ENCODE results near the gene KRTAP5-1.
A peak's percentile ranks its signal among the peaks of the same experiment; 100 is the strongest.

The KRTAP5-1 gene

DNA sequence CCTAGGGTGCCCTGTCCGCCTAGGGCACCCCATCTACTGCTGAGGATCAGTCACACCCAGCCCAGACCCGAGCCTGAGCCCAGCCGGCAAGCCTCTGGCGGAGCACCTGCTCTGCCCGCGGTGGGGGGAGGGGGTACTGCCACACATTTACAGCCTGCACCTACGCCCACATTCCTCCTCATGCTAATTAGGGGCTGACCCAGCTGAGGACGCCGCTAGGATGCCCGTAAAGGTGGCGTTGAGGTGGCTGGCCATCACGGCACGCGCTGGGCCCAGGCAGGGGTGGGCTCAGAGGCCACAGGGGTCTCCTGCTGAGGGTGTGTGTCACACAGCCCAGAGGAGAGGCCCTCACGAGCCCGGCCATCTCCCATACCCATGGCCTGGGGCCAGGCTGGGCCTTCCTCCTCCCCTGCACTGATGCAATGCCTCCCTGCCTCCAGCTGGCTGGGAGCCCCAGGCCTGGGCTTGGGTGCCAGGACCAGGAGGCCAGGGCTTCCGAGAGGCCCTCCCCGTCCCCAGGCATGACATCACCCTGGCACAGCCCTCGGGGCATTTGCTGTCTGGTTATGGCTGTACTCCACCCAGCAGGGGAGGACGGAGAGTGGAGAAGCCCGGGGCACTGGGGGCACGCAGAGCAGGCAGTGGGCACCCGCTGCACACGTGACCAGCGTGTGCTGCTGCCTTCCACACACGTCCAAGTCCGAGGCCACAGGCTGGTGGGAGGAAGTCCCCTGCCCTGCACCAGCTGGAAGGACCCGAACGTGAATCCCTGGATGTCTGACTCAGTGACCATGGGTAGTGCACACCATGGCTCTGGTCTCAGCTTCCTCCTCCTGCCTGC is 25.8 kb downstream of the KRTAP5-1 start:
- DNase-seq (ENCODE audit: low spot score) = no peak

DNA sequence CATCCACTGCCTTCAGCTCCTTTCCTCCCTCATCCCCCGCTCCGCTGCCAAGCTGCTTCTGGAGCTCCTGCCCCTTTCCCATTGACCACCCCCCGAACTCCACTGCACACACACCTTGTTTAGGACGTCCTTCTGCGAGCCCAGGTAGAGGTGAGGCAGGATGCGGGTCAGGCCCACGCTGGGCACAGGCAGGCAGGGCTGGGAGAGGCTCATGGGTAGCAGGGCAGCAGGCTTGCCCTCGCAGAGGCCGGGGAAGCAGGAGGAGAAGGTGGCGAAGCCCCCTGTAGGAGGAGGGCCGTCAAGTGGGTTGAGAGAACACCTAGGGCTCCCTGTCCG is 26.3 kb downstream of the KRTAP5-1 start:
- DNase-seq (ENCODE audit: low spot score) = no peak

DNA sequence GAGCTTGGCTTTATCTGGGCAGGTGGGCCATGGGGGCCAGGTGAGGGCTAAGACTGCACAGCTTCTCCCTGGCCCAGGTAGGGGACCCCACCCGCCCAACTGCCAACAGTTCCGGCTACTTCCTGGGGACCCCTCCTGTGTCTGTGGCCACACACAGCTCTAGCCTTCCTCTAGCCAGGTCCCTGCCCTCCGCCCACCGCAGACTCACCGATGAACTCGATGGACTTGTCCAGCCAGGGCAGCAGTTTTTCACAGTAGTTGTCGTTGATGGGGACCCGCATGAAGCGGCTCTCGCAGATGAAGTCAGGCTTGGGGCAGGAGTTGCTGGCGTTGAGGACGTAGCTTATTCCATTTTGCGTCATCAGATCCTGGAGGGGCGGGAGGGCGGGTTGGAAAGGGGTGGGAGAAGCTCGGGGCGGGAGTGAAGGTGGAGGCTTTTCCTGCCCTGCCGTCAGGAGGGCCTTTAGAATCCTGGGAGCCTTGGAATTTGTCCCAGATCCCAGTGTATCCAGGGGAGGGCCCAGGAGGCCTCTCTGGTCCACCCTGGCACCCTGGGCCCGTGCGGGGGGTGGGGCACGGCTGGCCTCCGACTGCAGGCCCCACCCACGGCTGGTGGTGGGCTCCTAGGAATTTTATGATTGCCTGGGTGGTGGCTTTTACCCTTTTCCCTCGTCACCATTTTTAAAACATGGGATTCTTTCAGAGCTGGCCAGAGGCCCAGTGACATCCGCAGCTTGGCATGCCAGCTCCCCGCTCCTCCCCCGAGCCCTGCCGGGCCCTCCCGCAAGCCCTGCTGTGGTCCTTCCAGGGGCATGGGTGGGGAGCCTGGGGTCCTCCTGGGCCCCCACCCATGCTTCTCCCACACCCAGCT is 26.9 kb downstream of the KRTAP5-1 start:
- DNase-seq (ENCODE audit: low spot score) = no peak

DNA sequence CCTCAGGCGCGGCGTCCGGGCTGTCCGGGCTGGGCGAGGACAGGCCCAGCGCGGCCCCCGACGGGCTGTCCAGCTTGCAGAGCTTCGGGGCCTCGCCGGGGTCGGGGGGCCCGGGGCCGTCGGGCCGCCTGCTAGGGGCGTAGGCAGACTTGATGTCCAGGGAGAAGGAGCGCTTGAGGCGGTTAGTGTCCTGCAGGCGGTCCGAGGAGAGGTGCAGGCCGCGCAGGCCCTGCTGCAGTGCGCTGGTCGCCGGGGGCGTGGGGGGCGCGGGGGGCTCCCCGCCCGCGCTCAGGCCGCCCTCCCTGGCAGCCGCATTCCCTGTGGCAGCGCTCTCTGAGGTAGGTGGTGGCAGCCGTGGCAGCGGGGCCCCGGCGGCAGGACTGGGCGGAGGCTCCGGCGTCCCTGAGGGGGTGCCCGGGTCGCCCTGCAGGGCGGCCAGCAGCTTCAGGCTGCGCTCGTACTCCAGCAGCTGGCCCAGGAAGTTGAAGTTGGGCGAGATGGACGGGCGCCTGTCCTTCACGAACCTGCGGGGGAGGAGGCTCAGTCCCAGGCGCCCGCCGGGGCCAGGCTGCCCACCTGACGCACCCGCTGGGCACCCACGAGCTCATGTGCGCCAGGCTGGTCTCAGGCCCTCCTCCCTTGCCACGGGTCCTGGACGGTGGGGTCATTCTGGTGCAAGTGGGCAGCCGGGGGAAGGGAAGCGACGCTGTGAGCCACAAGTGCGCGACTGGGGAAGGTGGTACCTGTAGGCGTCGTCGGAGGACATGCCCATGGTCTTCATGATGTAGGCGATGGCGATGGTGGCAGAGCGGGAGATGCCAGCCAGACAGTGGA is 27.8 kb downstream of the KRTAP5-1 start:
- no peak for DNase-seq (ENCODE audit: low spot score)

DNA sequence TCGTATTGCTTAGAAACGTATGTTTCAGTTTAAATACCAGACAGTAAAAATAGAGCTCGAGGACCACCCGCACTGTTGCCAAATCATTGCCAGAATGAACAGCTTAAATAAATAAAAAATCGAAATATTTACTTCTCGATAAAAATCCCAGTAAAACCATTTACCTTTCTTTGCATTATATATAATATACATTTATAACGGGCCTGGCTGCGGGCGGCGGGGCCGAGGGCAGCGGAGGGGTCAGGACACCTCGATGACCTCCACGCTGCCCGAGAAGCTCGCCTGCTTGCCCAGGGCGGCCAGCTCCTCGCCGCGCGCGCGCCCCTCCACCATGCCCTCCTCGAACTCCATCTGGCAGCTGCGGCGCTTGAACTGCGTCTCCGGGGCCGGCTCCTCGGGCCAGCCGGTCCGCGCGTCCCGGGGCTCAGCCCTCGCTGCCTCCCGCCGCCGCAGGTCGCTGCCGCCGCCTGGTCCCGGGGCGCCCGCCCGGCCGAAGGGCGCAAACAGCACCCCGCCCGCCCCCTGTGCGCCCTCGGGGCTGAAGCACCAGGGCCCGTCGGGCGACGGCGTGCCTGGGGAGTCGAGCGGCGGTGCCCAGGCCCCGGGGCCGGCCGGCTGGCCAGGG is 28.7 kb downstream of the KRTAP5-1 start:
- DNase-seq (ENCODE audit: low spot score) = no peak

DNA sequence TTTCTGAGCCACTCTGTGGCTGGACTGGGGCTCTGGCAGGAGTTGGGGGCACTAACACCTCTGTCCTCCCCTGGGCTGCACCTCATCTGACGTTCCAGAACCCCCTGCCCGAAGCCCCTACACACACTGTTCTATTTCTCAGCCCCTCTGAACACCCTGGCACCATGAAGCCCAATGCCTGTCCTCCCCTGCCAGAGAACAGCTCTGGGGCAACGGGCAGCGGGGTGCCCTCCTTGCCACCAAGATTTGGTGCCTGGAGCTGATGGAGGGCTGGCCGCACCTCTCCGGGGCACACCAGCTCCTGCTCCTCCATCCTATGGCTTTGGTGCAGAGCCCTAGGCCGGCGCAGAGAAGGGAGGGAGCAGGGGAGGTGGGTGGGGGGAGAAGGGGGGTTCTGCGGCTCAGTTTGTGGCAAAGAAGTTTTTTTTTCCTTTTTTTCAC is 29.4 kb downstream of the KRTAP5-1 start:
- DNase-seq (ENCODE audit: low spot score) = no peak

DNA sequence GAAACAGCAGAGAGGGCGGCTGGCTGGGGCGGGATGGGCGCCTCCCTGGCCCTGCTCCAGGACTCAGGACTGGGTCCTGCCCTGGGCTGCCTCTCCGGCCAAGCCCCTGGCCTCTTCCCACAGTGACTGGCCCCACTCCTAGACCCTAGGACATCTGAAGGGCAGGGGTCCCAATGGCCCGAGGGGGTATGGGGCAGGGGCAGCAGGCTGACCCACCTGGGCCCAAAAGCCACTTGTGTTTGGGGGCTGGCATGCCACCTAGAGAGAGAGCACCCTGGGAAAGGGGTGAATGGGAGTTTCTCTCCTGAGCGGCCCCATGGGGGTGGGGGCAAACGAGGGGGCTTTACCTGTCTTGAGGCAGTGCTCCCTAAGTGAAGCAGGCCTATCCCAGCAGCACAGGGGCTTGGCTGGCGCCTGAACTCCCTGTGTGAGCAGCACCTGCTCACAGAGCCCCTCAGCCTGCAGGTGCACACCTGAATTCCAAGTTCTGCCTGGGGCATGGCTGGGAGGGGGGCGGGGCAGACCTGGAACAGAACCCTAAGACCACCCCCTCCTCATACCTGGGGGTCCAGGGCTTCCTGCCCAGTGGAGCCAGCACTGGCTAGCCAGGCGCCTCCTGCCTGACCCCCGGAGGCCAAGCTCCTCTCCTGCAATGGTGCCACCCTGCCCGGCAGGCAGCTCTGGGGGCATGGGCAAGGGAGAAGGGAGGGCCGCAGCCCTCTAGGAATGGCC is 29.9 kb downstream of the KRTAP5-1 start:
- DNase-seq (ENCODE audit: low spot score) = no peak

DNA sequence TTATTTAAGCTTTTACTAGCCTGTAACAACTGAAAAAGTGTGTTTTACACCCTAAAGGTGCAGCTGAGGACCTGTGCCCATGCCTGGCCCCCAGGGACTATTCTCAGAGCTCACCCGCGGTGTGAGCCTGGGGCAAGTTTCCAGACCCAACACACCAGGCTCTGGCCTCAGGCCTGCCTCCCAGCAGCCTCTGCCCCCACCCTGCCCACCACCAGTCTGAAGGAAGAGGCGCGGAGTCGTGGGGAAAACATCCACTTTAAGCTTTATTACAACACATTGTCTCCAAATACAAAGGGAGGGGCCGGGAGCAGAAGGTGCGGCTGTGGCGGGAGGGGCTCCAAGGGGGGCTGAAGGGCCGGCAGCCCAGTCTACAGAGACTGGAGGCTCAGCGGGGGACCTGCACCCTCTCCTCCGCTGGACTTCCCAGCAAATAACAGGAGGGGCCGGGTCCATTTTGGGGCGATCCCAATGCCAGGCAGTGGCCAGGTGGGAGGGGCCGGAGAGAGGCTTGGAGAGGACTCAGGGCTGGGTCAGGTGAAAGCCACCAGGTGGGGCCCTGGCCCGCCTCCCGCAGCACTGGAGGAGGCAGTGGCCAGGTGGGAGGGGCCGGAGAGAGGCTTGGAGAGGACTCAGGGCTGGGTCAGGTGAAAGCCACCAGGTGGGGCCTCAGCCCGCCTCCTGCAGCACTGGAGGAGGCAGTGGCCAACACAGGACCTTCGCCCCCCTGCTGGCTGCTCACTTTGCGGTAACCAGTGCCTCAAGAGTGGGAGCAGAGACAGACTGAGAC is 31.1 kb downstream of the KRTAP5-1 start:
- no peak for DNase-seq (ENCODE audit: low spot score)

DNA sequence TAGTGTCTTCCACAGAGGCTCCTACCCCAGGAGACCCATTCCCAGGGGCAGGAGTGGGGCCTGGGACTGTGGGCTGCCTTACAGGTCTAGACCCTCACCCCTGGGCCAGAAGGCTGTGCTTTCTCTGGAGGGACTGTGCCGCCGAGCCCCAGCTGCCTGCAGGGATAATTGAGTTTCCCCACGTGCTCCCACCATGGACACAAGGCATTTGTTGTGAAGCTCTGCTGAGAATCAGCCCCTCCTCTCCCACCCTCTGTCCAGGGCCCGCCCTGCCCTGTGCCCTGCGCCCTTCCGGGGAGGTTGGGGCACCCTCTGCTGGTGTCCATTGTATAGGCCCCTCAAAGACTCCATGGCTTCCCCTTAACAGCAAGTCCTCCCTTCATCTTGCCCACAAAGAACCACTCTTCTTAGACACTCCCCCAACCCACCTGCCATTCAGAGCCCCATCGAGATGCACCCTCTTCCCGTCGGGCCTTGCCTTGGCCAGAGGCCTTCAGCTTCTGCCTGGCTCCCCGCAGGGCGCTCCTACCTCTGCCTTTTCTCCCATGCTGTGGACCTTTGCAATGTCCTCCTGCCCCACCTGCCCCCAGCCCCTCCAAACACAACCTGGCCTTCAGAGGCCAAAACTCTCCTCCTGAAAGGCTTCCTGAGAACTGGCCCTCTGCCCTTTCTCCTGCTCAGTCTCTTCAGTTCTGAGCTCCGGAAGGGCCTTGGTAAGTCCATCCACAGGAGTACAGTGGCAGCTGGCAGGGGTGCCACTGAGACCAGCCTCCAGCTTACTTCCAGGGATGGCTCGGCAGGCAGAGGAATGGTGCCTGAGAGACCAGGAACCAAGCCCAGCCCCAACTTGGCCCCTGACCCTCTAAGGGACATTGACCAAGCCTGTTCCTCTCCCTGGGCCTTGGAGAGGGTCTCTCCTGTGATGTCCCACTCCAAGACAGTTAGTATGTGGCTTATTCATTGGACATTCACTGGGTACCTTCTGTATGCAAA is 35.4 kb downstream of the KRTAP5-1 start:
- DNase-seq (ENCODE audit: low spot score) = no peak

DNA sequence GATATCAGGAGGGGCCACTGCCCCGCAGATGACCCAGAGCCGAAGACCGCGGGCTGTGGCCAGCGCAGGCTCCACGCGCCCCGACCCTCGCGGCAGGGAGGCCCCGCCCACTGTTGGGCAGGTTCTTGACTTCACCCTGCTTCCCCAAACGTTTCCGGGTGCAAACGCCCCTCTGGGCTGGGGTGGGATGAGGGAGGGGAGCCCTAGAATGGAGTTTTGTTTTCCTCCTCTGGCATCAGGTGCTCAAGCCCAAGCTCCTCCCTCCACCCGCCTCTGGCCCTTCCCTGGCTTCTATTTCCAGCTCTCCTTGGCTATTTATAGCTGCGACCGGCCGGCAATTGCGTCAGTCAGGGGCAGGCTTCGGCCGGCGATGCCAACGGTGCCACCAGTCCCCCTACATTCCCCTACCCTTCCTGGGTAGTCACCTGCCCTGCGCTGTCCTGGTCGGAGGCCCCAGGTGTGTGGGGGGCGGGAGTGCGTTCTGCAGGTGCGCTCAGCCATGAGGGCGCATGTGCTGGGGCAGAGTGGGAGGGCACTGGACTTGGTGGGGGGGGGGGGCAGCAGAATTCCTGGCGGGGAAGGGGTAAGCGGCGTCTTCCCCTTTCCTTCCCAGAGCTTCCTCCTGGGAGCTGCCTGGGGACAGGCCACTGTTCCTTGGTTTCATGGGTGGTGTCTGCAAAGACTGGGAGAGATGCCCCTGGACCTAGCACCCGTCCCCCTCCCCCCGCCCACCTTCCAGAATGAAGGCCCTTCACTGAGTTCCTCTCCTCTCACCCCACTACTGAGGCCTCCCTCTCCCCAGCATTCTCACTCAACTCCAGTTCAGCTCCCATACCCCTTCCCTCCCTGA is 36.6 kb downstream of the KRTAP5-1 start:
- no peak for DNase-seq (ENCODE audit: low spot score)

DNA sequence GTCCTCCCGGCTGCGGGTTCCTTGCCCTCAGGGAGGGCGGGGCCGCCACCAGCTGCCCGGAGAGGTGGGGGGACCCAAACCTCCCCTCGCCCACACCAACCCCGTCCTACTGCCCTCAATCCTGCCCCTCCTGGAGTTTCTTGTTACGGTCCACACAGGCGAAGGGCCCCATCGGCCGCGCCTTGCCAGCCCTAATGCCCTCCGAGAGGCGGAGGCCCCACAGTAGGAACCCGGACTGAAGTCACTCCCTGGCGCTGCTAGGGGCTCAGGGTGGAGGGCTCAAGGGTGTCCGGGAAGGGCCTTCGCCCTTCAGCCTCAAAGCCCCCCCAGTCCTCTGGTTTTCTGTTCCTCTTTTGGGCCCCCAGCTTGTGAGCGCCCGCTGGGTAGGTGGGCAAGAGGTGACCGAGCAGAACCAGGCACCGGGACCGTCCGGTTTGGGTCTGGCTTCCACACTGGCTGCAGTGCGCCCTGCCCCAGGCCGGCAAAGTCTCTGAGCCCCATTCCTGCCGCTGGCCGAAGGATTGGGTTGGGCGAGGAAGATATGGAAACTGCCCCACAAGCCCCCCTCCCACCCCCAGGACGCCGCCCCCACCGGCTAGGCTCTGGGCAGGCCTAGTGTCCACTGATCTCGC is 37.5 kb downstream of the KRTAP5-1 start:
- DNase-seq (ENCODE audit: low spot score) = no peak

DNA sequence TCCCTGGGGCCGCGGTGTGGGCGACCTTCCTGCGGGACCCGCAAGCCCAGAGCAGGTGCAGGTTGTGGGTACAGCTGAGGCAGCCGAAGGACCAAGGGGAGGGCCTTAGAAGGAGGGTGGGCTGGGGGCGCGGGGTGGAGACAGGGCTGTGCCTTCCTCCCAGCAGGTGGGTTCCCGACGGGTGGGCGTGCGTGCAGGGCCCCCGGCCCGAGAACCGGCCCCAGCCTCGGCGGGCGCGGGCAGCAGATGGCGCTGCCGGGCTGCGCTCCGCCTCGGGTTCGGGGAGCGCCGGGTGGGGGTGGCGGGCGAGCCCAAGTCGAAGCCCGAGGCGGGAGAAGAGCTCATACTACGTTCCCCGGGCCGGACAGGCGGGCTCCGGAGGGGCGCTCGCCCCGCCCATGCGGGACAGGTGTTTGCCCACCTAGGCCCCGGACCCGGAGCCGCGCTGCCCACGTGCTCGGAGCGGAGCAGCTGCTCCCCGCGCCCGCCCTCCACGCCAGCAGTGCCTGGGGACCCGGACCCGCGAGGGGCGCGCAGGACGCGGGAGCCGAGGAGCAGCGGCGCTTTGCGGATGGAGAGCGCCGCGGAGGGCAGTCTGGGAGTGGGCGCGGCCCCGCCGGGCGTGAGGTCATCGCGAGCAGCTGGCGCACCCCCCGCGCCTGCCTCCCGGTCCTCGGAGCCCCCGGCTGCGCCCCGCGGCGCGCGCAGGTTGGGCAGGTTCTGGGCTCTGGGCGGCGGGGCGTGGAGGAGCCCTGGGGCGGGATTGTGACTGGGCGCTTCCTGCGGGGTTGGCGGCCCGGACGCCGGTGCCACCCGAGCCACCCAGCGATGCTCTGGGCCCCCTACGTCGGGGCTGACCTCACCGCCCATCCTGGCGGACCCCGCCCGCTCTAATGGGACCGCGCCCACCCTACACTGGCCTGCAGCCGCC is 38.3 kb downstream of the KRTAP5-1 start:
- DNase-seq (ENCODE audit: low spot score) = peak; percentile 94

DNA sequence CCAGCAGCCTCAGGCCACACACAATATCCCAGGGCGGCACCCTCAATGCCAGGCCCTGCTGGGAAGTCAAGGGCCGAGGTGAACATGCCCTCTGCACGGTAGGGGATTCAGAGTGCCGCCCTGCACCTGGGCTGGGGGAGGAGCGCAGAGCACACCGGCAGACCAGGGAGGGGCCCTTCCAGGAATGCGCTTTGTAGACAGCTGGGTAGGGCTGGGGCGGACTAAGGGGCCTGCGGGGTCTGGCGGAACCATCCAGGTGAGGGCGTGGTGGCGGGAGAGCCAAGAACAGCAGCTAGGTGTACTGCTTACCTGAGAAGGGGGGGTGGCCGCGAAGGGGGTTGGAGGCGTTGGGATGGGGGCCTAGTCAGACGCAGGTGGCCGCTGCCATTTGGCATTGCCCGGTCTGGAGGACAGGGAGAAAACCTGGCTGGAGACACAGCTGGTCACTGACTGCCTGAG is 39.0 kb downstream of the KRTAP5-1 start:
- DNase-seq (ENCODE audit: low spot score) = no peak

DNA sequence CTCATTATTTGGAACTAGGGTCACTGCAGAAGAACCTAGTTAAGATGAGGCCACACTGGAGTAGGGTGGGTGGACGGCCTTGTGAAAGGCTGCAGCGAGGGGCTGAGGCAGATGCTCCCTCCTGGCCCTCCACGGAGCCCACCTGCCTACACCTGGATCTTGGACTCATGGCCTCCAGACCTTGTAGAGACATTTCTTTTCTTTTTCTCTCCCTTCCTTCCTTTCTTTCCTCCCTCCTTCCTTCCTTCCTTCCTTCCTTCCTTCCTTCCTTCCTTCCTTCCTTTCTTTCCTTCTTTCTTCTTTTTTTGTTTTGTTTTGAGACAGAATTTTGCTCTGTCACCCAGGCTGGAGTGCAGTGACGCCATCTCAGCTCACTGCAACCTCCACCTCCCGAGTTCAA is 39.7 kb downstream of the KRTAP5-1 start:
- no peak for DNase-seq (ENCODE audit: low spot score)

DNA sequence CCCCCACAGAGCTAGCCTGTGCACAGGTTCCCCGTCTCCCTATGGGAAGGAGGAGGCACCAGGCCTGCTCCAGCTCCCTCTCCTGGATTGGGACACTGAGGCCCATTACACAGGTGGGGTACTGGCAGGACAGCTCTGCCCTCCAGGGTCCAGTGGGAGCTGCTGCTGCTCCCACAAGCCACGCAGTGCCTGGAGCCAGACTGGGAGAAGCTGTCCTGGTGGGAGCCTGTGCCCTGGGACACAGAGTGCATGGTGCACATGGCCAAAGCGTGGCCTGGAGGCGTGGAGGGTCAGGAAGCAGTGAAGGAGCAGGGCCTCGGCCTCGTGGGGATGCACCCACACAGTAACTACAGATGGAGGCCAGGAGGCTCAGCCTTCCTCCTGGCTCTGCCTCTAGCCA is 40.5 kb downstream of the KRTAP5-1 start:
- no peak for DNase-seq (ENCODE audit: low spot score)

DNA sequence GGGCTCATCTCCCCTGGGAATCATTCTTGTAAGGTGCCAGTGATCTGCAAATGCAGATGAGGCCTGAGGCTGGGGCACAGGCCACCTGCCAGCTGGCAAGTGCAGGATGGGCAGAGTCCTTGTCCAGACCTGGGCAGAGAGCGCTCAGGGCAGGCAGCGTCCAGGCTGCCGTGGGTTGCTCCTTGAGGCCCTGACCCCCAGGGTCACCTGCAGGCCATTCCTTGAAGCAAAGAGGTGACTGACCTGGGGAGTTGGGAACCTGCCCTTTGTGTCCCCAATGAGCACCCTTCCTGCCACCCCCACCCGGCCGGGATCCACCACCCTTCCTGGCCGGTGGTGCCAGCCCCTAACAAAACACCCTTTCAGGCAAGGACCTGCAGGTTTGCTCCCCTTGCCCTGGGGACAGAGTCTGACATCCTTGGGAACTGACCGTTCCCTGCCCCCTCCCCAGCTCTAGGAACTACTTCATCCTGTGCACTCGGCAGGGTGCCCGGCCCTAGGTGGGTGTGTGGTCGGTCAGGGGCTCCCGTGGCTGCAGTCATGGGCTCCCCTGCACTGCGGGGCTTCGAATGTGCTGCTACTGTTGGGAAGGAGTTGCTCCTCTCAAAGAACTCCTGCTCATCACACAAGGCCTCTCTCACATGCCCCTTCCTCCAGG is 41.3 kb downstream of the KRTAP5-1 start:
- DNase-seq (ENCODE audit: low spot score) = no peak
